ENCODE measurements around the gene OSBPL1A. TPM values are rescaled to one million over a fixed set of nuclear protein-coding genes. Genes with fewer than 3 reads are reported as not detected.

Gene OSBPL1A
- total RNA-seq, 2 donors from 2014 or later: 29.7 to 36.9 TPM

- H3K27ac ChIP-seq (ENCODE audit: low read depth, low read length): no peak overlapping the region
- no peaks in the 10 kb centered on the region for H3K36me3 ChIP-seq (ENCODE audit: control insufficient read depth, insufficient read depth, low read length)
- Mint-ChIP-seq H3K36me3 (ENCODE audit: low read depth) (no peaks in the 10 kb centered on the region), H3K27ac (no peak overlapping the region), H3K9me3 (no peaks in the 10 kb centered on the region), H3K4me3 (no peak overlapping the region), H3K27me3 (ENCODE audit: insufficient read depth) (no peaks in the 10 kb centered on the region), H3K4me1 (peaks cover 11% of the 10 kb centered on the region)
- no peaks in the 10 kb centered on the region for H3K27me3 ChIP-seq (ENCODE audit: control insufficient read depth, insufficient read depth, low read length, poor library complexity, severe bottlenecking)
- no peak for DNase-seq
- no peaks in the 10 kb centered on the region for H3K4me1 ChIP-seq (ENCODE audit: control insufficient read depth, insufficient read depth, low read length)
- no peaks in the 10 kb centered on the region for H3K9me3 ChIP-seq (ENCODE audit: control insufficient read depth, low read length)
- WGBS, 2 experiments (ENCODE audit: insufficient coverage in 1 of 2, insufficient read length in 1 of 2): 92 to 100% methylated on average over 3 to 4 of the region's 4 CpGs
- H3K9ac ChIP-seq (ENCODE audit: extremely low read depth, low read length, poor library complexity, severe bottlenecking): no peak overlapping the region
- no peak overlapping the region for H3K4me3 ChIP-seq (ENCODE audit: low read length)
- no peak for TF ChIP-seq CTCF (conservative IDR thresholded peaks at IDR 0.05)
Observed at GRCh38 chr18:24196764-24197163, 200.9 kb downstream of the OSBPL1A start.

- Histone ChIP-seq H3K4me3 (ENCODE audit: low read length) (no peak overlapping the region), H3K27me3 (ENCODE audit: control insufficient read depth, insufficient read depth, low read length, poor library complexity, severe bottlenecking) (no peaks in the 10 kb centered on the region), H3K36me3 (ENCODE audit: control insufficient read depth, insufficient read depth, low read length) (no peaks in the 10 kb centered on the region), H3K27ac (ENCODE audit: low read depth, low read length) (no peak overlapping the region), H3K9me3 (ENCODE audit: control insufficient read depth, low read length) (no peaks in the 10 kb centered on the region), H3K9ac (ENCODE audit: extremely low read depth, low read length, poor library complexity, severe bottlenecking) (no peak overlapping the region), H3K4me1 (ENCODE audit: control insufficient read depth, insufficient read depth, low read length) (no peaks in the 10 kb centered on the region)
- Mint-ChIP-seq H3K36me3 (ENCODE audit: low read depth) (no peaks in the 10 kb centered on the region), H3K9me3 (no peaks in the 10 kb centered on the region), H3K4me1 (peaks cover 10% of the 10 kb centered on the region), H3K4me3 (no peak overlapping the region), H3K27me3 (ENCODE audit: insufficient read depth) (no peaks in the 10 kb centered on the region), H3K27ac (no peak overlapping the region)
- TF ChIP-seq CTCF (conservative IDR thresholded peaks at IDR 0.05): no peak
- DNase-seq: no peak
- WGBS, 2 experiments (ENCODE audit: insufficient coverage in 1 of 2, insufficient read length in 1 of 2): 93 to 96% methylated on average over 7 to 9 of the region's 9 CpGs
Observed at GRCh38 chr18:24195296-24196053, 202.1 kb downstream of the OSBPL1A start.

GRCh38 chr18:24190590-24190989 is 207.0 kb downstream of the OSBPL1A start:
- 91 to 100% methylated on average over 2 of the region's 2 CpGs for WGBS, 2 experiments (ENCODE audit: insufficient coverage in 1 of 2, insufficient read length in 1 of 2)
- no peaks in the 10 kb centered on the region for H3K27me3 Mint-ChIP-seq (ENCODE audit: insufficient read depth)
- peaks cover 3% of the 10 kb centered on the region for H3K4me1 ChIP-seq (ENCODE audit: control insufficient read depth, insufficient read depth, low read length)

More at GRCh38 chr18:24190590-24190989, 207.0 kb downstream of the OSBPL1A start:
- DNase-seq: no peak
- Histone ChIP-seq H3K27ac (ENCODE audit: low read depth, low read length) (no peak overlapping the region), H3K9me3 (ENCODE audit: control insufficient read depth, low read length) (no peaks in the 10 kb centered on the region), H3K36me3 (ENCODE audit: control insufficient read depth, insufficient read depth, low read length) (no peaks in the 10 kb centered on the region), H3K4me3 (ENCODE audit: low read length) (no peak overlapping the region), H3K9ac (ENCODE audit: extremely low read depth, low read length, poor library complexity, severe bottlenecking) (no peak overlapping the region), H3K27me3 (ENCODE audit: control insufficient read depth, insufficient read depth, low read length, poor library complexity, severe bottlenecking) (no peaks in the 10 kb centered on the region)
- Mint-ChIP-seq H3K27ac (no peak overlapping the region), H3K36me3 (ENCODE audit: low read depth) (no peaks in the 10 kb centered on the region), H3K9me3 (no peaks in the 10 kb centered on the region), H3K4me1 (peaks cover 17% of the 10 kb centered on the region), H3K4me3 (no peak overlapping the region)
- TF ChIP-seq CTCF (conservative IDR thresholded peaks at IDR 0.05): no peak
